H1 (cell line): ENCODE results near the gene RESP18. TPM values are rescaled to one million over a fixed set of nuclear protein-coding genes. Genes with fewer than 3 reads are reported as not detected.

ENCODE experiments used
- polyA plus RNA-seq, 7 experiments: library from polyadenylated mRNA; depleted of rRNA in 3 of 7; stranded (reverse) in 5 of 7; unstranded in 2 of 7; fragments of >200 nt in 5 of 7; fragments of 200-250 nt in 2 of 7; gene quantifications; 1 replicate in 5 of 7; 2 replicates in 1 of 7; 4 replicates in 1 of 7; pipeline versions ENCODE4 v1.2.1 to v1.2.3, GENCODE V29; 2011 to 2013; ENCODE audit warnings: missing spikeins in 2 of 7, mixed read lengths in 2 of 7
- total RNA-seq: library from RNA; stranded (reverse); fragmentation: NEBNext Ultra II Directional; extraction: Animal tissue kit (Norgen Biotek cat#: 25700); gene quantifications from 2 replicates; pipeline ENCODE4 v1.2.1, GENCODE V29; 2021
- TF ChIP-seq, protein P1 (sequence below): fragments of 300-600 bp; sonication (generic); IDR thresholded peaks from 2 replicates; pipeline ENCODE4 v1.7.1; 2012; ENCODE audit warnings: low read length, moderate library complexity, mild to moderate bottlenecking, inconsistent platforms; ENCODE audit not compliant: insufficient replicate concordance

RESP18 gene
- total and polyA plus RNA-seq, 2 of the 8 experiments (the other 6 are each of a cell fraction or from before 2014, with no cell fraction given) = not detected

DNA sequence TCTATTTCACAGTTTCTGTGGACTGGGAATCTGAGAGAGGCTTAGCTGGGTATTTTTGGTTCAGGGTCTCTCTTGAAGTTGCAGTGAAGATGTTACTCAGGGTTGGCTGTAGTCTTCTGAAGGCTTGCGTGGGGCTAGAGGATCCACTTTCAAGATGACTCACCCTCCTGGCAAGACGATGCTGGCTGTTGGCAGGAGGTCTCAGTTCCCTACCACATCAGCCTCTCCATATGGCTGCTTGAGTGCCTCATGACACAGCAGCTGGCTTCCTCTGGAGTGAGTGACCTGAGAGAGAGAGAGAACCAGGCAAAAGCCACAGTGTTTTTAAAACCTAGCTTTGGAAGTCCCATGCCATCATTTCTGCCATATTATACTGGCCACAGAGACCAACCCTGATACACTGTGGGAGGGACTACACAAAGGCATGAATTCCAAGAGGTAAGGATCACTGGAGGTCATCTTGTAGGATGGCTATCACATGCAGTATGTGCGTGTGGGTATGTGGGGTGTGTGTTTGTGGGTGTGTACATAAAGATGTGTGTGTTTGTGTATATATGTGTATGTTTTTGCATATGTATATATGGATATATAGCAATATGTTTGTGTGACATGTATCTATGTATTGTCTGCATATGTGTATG lies 30.1 kb upstream of the RESP18 start (continued):
- TF ChIP-seq, protein P1, sequence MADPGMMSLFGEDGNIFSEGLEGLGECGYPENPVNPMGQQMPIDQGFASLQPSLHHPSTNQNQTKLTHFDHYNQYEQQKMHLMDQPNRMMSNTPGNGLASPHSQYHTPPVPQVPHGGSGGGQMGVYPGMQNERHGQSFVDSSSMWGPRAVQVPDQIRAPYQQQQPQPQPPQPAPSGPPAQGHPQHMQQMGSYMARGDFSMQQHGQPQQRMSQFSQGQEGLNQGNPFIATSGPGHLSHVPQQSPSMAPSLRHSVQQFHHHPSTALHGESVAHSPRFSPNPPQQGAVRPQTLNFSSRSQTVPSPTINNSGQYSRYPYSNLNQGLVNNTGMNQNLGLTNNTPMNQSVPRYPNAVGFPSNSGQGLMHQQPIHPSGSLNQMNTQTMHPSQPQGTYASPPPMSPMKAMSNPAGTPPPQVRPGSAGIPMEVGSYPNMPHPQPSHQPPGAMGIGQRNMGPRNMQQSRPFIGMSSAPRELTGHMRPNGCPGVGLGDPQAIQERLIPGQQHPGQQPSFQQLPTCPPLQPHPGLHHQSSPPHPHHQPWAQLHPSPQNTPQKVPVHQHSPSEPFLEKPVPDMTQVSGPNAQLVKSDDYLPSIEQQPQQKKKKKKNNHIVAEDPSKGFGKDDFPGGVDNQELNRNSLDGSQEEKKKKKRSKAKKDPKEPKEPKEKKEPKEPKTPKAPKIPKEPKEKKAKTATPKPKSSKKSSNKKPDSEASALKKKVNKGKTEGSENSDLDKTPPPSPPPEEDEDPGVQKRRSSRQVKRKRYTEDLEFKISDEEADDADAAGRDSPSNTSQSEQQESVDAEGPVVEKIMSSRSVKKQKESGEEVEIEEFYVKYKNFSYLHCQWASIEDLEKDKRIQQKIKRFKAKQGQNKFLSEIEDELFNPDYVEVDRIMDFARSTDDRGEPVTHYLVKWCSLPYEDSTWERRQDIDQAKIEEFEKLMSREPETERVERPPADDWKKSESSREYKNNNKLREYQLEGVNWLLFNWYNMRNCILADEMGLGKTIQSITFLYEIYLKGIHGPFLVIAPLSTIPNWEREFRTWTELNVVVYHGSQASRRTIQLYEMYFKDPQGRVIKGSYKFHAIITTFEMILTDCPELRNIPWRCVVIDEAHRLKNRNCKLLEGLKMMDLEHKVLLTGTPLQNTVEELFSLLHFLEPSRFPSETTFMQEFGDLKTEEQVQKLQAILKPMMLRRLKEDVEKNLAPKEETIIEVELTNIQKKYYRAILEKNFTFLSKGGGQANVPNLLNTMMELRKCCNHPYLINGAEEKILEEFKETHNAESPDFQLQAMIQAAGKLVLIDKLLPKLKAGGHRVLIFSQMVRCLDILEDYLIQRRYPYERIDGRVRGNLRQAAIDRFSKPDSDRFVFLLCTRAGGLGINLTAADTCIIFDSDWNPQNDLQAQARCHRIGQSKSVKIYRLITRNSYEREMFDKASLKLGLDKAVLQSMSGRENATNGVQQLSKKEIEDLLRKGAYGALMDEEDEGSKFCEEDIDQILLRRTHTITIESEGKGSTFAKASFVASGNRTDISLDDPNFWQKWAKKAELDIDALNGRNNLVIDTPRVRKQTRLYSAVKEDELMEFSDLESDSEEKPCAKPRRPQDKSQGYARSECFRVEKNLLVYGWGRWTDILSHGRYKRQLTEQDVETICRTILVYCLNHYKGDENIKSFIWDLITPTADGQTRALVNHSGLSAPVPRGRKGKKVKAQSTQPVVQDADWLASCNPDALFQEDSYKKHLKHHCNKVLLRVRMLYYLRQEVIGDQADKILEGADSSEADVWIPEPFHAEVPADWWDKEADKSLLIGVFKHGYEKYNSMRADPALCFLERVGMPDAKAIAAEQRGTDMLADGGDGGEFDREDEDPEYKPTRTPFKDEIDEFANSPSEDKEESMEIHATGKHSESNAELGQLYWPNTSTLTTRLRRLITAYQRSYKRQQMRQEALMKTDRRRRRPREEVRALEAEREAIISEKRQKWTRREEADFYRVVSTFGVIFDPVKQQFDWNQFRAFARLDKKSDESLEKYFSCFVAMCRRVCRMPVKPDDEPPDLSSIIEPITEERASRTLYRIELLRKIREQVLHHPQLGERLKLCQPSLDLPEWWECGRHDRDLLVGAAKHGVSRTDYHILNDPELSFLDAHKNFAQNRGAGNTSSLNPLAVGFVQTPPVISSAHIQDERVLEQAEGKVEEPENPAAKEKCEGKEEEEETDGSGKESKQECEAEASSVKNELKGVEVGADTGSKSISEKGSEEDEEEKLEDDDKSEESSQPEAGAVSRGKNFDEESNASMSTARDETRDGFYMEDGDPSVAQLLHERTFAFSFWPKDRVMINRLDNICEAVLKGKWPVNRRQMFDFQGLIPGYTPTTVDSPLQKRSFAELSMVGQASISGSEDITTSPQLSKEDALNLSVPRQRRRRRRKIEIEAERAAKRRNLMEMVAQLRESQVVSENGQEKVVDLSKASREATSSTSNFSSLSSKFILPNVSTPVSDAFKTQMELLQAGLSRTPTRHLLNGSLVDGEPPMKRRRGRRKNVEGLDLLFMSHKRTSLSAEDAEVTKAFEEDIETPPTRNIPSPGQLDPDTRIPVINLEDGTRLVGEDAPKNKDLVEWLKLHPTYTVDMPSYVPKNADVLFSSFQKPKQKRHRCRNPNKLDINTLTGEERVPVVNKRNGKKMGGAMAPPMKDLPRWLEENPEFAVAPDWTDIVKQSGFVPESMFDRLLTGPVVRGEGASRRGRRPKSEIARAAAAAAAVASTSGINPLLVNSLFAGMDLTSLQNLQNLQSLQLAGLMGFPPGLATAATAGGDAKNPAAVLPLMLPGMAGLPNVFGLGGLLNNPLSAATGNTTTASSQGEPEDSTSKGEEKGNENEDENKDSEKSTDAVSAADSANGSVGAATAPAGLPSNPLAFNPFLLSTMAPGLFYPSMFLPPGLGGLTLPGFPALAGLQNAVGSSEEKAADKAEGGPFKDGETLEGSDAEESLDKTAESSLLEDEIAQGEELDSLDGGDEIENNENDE = no peak
